T-helper 9 cell (primary cell): Measurements from ENCODE around the gene KCNH4.
A peak's percentile ranks its signal among the peaks of the same experiment; 100 is the strongest.

Experiments used
- DNase-seq: peaks from one replicate; pipeline ENCODE4 v3.0.0-alpha.2; 2020

KCNH4 gene

GRCh38 chr17:42135664-42136653 lies 45.0 kb downstream of the KCNH4 start:
- no peak for DNase-seq

- DNase-seq: no peak
Observed at GRCh38 chr17:42135151-42135550, 45.8 kb downstream of the KCNH4 start.

DNA sequence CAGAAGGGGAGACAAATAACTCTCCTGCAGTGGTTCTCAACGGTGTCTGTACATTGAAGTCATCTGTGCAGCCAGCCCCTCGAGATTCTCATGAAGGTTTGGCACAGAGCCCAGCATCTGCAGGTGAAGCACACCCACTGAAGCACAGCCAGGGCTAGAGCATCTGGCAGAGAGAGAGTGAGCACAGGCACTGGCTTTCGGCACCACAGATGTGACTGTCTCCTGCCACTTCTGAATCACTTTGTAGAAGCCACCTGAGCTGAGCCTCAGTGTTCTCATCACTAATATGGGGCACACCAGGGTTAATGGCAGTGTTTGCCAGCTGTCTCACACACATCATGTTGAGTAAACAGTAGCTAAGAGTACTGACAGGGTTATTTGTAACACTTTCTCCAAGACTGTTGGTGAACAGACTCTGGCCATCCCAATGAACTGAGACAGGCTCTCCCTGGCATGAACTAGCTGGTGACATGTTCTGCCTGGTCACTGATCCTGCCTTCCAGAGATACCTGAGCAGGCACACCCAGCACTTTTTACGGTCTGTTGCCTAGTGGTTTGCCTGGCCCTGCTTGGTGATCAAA lies 47.4 kb downstream of the KCNH4 start:
- no peak for DNase-seq

DNA sequence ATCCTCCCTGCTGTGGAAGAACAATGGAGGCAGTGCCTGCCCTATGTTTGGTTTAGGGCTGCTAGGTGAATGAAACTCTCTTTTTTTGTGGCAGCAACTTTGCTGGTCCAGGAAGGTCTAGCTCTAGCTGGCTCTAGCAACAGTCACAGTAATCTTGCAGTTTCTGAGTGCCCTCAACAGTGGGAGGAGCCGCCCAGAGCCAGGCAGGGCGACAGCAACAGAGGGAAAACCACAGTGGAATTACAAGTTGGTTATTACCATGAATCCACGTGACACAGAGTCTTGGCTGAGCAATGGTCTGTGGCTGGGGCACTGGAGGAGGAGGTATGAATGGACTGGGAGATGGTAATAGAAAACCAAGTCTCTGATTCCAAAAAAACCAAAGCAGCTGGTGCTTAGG lies 48.0 kb downstream of the KCNH4 start:
- DNase-seq: no peak

GRCh38 chr17:42131981-42132432 lies 48.9 kb downstream of the KCNH4 start:
- DNase-seq: no peak

GRCh38 chr17:42131232-42131631 lies 49.7 kb downstream of the KCNH4 start:
- no peak for DNase-seq

- no peak for DNase-seq
Observed at GRCh38 chr17:42130310-42130936, 50.5 kb downstream of the KCNH4 start.

- DNase-seq: no peak
Observed at GRCh38 chr17:42129109-42129837, 51.7 kb downstream of the KCNH4 start.

- no peak for DNase-seq
Observed at GRCh38 chr17:42127414-42127813, 53.5 kb downstream of the KCNH4 start.

DNA sequence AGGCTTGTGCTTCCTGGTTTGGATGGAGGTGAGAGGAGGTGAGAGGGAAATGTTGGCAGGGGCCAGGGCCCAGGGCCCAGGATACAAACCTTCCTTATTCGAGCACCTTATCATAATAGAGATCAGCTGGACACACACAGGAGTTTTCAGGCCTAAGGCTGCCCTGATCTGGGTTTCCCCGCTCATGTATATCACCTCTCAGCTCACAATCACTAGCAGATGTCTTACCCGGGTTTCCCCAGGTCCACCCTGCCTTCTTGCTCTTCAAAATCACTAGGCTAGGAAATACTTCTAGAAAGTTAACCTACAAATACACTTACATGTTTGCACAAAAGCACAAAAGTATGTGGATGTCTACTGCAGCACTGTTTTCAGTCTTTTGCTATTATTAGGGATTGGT lies 54.1 kb downstream of the KCNH4 start:
- DNase-seq: no peak

DNA sequence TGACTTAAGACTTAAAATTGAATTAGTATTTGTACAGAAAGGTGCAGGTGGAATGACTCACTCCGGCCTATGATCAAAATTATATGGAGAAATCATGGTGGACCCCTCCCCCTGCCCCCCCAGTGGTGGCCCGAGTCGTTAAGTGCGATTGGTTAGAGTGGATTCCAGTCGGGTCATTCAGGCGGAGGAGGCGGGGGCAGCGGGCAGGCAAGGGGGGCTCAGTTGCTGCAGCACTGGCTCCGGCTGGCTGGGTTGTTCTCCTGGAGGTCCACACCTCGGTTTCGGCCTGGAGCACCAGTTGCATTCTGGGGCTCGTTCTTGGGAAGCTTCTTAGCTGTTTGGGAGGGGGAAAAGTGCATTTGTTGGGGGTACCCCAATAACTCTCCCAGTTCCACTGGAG lies 55.4 kb downstream of the KCNH4 start:
- no peak for DNase-seq

DNA sequence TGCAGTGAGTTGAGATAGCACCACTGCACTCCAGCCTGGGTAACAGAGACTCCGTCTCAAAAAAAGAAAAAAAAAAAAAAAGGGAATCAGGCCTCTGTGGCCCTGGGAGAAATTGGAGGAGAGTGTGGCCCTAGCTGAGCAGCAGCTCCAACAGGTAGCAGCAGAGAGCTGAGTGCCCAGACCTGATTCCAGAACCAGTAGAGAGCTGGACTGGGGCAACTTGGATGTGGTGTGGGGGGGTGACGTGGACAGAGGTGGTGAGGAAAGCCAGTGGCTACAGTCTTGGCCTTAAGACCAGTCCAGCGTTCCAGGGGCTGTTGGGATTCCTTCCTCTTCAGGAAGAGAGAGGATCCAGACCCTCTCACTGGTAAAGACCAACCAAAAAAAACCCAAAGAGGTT lies 56.7 kb downstream of the KCNH4 start:
- no peak for DNase-seq

DNA sequence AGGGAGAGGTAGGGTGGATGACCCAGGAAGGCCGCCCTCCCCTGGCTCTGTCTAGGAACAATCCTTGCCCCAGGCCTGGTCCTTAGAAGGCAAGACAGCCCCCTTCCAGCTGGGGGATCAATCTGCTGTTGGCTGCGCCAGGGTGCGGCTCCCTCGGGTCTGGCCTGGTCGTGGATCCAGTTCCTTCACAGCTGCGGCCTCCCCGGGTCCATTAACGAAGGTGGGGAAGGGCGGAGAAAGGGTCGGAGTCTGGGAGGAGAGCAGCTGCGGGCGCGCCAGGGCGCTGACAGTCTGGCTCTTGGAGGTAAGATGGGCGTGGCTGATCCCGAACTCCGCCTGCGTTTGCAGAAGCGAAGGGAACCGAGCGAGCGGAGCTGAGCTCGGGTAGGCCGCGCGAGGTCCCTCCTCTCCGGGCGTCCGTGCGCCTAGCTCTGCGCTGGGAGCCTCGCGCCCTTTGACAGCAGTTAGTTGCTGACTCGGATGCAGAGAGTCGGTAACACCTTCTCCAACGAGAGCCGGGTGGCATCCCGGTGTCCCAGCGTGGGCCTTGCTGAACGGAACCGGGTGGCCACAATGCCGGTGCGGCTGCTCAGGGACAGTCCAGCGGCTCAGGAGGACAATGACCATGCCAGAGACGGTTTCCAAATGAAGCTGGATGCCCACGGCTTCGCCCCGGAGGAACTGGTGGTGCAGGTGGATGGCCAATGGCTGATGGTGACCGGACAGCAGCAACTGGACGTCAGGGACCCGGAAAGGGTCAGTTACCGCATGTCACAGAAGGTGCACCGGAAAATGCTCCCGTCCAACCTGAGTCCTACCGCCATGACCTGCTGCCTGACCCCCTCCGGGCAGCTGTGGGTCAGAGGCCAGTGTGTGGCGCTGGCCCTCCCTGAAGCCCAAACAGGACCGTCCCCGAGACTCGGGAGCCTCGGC lies 58.3 kb downstream of the KCNH4 start, which contains the start of gene HSPB9:
Gene HSPB9 (plus strand): TSS at position 434 of the 933 bp plus-strand sequence. CDS start 47 bp downstream, at position 481.
- DNase-seq: no peak

GRCh38 chr17:42120770-42121769 lies 59.9 kb downstream of the KCNH4 start, which contains the start of gene KAT2A:
Gene KAT2A, minus strand, starts transcription at chr17:42121367. Its CDS starts 63 bp downstream, at chr17:42121304.
- DNase-seq: peak; percentile 64

GRCh38 chr17:42120161-42120769 lies 60.7 kb downstream of the KCNH4 start:
- DNase-seq: no peak

- DNase-seq: no peak
Observed at GRCh38 chr17:42119301-42119700, 61.6 kb downstream of the KCNH4 start.

GRCh38 chr17:42118545-42118944 lies 62.4 kb downstream of the KCNH4 start:
- DNase-seq: no peak

DNA sequence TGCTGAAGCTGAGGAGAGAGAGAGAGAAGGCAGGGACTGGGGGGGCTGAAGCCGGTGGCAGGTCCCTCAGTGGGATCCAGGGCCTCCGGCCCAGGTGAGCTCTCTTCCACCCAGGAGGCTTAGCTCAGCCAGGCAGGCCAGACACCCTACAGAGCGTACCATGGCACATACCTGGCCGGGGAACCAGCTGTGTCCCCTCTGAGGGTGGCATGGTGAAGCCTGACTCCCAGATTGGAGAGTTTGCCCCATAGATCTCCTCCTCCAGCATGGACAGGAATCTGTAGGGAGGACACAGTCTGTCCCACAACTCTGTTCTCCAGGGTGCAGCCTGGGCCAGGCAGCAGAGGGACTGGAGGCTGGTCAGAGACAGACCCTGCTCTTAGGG lies 62.8 kb downstream of the KCNH4 start:
- no peak for DNase-seq

DNA sequence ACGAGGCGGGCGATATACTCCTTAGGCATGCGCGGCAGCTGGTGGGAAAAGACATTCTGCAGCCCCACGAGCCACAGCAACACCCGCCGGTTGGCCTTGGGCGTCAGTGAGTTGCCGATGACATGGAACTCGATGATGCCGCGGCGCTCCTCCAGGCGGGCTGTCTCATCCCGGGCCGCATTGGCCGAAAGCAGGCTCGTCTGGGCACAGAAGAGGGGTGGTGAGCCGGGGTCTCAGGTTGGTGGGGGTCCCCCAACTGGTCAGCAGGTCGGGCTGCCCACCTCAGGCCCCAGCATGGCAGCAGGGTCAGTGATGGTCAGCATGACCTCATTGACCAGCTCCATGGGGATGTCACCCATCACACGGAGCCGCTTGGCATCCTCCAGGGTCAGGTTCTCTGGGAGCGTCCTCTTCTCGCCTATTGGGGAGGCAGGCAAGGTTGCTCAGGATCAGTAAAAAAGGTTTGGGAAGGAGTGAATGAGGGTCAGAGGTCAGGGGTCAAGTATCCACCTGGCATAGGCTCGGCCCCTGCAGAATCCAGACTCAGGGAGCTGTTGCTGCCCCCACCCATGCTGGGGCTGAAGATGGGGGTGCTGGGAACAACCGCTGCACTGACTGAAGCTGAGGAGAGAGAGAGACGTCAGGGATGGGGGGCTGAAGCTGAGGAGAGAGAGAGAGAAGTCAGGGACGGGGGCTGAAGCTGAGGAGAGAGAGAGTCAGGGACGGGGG lies 63.4 kb downstream of the KCNH4 start:
- no peak for DNase-seq
